GM10266 (cell line): ENCODE measurements around the gene SLC35G4.
"Not testable (repeated sequence)": the region's sequence is repeated elsewhere in the genome, so short reads cannot be mapped to it uniquely, and the experiment has no call there.

ENCODE experiments used
- DNase-seq: peaks from one replicate; pipeline ENCODE4 v3.0.0; 2012; ENCODE audit errors: extremely low spot score
- TF ChIP-seq, protein P1 (sequence below): IDR thresholded peaks from 2 replicates; pipeline ENCODE4 v1.5.1; 2012; ENCODE audit warnings: mild to moderate bottlenecking, low read depth; ENCODE audit not compliant: control insufficient read depth, insufficient read depth; ENCODE audit errors: missing control alignments

The SLC35G4 gene

DNA sequence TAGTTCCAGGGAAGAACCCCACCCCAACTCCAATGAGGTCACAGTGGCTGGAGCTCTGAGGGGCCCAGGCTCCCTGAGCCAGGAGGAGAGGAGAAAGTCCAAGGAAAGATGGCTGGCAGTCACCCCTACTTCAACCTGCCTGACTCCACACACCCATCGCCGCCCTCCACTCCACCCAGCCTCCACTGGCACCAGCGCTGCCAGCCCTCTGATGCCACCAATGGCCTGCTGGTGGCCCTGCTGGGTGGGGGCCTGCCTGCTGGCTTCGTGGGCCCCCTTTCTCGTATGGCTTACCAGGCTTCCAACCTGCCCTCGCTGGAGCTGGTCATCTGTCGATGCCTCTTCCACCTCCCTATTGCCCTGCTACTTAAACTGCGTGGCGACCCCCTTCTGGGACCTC, at the start of gene SLC35G4:
Gene SLC35G4 (plus strand): TSS at position 109 of the 400 bp plus-strand sequence. CDS start 0 bp downstream, at position 109.
- not testable (repeated sequence) for DNase-seq

DNA sequence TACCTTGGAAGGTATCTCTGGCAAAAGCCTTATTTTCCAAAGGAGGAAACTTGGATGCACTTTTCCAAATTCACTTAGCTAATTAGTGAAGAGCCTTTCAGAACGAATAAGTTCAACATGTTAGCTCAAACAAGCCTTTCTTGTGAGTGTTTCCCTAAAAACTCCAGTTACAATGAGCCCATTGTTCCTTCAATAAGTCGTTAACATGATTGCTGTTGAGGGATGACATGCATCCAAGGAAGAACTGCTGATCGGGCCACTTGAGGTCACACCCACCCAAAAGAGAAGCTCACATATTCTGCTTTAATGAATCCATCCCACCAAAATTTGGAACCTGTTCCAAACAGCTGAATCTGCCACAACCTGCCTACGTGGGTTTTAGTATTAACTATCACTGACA, 48.1 kb upstream of the SLC35G4 start:
- DNase-seq = no peak
- TF ChIP-seq, protein P1, sequence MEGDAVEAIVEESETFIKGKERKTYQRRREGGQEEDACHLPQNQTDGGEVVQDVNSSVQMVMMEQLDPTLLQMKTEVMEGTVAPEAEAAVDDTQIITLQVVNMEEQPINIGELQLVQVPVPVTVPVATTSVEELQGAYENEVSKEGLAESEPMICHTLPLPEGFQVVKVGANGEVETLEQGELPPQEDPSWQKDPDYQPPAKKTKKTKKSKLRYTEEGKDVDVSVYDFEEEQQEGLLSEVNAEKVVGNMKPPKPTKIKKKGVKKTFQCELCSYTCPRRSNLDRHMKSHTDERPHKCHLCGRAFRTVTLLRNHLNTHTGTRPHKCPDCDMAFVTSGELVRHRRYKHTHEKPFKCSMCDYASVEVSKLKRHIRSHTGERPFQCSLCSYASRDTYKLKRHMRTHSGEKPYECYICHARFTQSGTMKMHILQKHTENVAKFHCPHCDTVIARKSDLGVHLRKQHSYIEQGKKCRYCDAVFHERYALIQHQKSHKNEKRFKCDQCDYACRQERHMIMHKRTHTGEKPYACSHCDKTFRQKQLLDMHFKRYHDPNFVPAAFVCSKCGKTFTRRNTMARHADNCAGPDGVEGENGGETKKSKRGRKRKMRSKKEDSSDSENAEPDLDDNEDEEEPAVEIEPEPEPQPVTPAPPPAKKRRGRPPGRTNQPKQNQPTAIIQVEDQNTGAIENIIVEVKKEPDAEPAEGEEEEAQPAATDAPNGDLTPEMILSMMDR = no peak

DNA sequence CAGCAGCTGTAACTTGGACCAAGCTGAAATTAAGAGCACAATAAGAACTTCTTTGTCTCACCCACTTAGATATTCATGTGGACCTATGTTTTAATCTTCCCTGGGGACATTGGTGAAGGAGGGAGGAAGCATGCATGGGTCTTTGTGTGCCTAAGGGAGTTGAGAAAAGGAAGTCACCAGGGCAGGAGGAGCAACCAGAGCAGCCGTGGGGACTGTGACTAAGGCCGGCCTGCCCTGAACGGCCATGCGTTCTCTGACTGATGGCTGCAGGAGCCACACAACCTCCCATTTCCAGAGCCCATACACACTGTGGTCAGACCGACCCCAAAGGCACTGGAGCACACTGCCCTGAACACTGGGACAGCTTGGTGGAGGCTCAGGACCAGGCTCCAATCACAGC, 43.7 kb upstream of the SLC35G4 start:
- TF ChIP-seq, protein P1 = no peak
- DNase-seq = no peak

DNA sequence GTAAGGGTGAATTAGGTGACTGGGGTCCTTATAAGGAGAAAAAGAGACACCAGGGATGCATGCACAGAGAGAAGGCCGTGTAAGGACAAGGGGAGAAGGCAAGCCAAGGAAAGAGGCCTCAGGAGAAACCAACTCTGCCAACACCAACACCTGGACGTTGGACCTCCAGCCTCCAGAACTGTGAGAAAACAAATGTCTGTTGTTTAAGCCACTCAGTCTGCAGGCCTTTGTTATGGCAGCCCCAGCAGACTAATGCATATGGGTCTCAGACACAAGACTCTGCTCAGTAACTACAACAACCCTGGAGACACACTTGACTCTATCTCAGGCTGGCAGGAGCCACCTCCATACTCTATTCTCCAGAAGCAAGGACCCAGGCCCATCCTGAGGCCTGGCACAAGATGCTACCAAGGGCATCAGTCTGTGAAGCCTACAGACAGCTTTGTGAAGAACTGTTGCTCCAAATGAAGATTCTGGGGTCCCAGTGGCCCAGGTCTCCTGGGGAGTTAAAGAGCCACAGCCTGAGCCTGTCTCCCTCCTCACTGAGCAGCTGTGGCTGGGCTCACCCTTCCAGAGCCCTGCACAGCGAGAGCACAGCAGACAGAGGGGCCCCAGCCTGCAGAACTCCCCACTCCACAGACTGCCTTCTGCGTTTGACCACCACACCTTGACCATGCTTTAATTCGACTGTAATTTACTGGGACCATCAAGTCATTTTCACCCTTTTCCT, 43.0 kb upstream of the SLC35G4 start:
- no peak for DNase-seq
- TF ChIP-seq, protein P1 = no peak

DNA sequence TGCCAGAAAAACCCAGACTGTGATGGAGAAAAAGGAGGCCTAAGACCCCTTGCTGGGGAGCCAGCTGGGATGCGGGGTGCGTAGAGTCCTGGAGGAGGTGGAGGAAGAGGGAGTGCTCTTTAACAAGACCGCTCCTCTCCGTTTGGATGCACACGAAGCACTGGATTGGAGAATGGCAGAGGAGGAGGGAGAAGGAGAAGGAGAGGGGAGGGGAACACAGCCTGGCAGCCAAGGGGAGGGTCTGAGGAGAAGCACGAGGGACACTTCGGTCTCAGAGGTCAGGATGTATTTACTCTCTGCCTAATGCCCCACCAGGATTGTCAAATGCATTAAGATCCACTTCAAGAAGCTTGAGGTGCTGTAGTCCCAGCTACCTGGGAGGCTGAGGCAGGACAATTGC, 42.0 kb upstream of the SLC35G4 start:
- no peak for DNase-seq
- TF ChIP-seq, protein P1 = no peak

DNA sequence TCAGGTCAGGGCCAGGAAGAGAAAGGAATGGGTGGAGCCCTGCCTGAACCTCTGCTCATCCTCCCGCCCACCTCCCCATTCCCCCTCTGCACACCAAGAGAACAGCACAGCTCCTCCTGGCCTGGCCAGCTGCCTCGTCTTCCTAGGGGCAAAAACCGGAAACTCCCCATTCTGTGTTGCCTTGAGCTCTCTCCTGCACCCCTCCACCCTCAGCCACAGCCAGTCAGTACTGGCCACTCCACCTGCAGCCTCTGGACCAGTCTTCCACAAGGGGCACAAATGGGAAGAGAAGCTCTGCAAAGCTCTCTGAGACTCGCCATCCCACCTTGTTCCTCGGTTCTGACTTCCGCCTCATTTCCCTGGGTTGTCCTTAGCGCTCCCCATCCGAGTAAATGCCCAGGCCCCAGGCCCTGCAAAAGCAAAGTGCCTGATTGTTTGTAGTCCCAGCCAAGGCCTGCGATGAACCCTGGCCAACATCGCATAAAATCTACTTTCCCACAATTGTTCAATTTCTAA, 39.3 kb upstream of the SLC35G4 start:
- TF ChIP-seq, protein P1 = no peak
- DNase-seq = no peak

DNA sequence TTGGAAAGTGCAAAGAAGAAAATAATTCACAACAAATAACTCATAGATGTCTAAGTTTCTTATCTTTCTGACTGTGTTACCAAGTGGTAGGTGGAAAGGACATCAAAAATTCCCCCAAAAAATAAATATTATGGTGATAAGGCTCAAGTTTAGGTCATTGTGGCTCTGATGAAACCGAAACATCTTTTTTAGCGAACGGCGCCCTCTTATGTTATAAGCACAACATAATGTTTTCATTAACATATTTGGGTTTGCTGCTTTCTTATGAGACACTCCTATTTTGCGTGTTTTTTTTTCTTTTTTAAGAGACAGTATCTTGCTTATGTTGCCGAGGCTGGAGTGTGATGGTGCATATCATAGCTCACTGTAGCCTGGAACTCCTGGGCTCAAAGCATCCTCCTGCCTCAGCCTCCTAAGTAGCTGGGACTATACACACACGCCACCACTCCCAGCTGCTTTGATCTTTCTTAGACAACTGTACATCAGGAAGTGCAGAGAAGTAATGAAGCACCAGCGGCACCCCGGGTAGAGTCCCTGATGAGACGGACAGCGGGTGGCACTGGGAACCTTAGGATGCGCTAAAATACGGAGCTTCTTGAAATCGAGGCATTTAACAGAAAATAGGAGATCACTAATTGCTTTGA, 38.5 kb upstream of the SLC35G4 start:
- no peak for DNase-seq
- TF ChIP-seq, protein P1 = no peak
